ENCODE measurements around the gene TMEM161A. TPM values are rescaled to one million over a fixed set of nuclear protein-coding genes. Genes with fewer than 3 reads are reported as not detected.

Gene TMEM161A
- total and polyA plus RNA-seq, 8 donors, result 6.4 to 59.5 (median 14.5) TPM

DNA sequence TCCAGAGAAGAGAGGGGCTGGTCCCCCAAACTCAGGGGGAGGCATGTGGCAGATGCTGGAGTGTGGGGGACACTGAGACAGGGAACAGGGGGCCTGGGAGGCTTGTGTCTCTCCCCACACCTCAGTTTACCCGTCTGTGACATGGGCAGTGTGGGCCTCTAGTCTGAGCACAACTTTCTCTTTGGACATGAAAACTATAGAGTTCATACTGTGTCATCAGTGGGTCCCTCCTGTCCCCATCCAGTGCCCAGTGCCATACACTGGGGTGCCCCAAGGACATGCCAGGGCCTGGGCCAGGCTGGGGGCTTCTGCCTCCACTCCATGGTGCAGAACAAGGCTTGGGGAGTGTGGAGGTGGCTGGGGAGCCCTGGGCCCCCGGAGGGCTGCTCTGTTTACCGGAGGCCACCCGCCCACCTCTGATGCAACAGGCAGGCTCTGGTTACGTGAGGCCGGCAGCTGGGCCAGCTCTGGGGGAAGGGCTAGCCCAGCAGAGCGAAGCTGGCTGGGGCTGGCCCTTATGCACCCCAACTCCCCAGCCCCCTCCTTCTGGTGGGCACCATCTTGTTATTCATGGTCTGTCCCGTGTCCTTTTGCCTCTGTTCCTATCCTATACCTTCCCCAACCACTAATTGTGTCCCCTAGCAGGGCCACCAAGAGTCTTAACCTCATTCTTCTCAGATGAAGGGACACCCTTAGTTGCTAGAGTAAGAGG, 33.7 kb upstream of the TMEM161A start:
- intact Hi-C loops (cut with DNase I; ENCODE audit: low total_unique reads), result no loop called here
- H3K4me3 ChIP-seq, result no peak overlapping the region
- peaks cover 0 to 7% (median 0%) of the 10 kb centered on the region in 3 donors for H3K27me3 ChIP-seq
- no peak for DNase-seq
- H3K4me1 ChIP-seq, result peaks cover 8 to 21% (median 14%) of the 10 kb centered on the region in 4 donors
- no peak for TF ChIP-seq POLR2AphosphoS5 (IDR thresholded peaks at IDR 0.05)
- no peak for TF ChIP-seq POLR2A (IDR thresholded peaks at IDR 0.05)
- TF ChIP-seq, protein P1, sequence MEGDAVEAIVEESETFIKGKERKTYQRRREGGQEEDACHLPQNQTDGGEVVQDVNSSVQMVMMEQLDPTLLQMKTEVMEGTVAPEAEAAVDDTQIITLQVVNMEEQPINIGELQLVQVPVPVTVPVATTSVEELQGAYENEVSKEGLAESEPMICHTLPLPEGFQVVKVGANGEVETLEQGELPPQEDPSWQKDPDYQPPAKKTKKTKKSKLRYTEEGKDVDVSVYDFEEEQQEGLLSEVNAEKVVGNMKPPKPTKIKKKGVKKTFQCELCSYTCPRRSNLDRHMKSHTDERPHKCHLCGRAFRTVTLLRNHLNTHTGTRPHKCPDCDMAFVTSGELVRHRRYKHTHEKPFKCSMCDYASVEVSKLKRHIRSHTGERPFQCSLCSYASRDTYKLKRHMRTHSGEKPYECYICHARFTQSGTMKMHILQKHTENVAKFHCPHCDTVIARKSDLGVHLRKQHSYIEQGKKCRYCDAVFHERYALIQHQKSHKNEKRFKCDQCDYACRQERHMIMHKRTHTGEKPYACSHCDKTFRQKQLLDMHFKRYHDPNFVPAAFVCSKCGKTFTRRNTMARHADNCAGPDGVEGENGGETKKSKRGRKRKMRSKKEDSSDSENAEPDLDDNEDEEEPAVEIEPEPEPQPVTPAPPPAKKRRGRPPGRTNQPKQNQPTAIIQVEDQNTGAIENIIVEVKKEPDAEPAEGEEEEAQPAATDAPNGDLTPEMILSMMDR (IDR thresholded peaks at IDR 0.05), result no peak
- TF ChIP-seq EP300 (IDR thresholded peaks at IDR 0.05), result no peak
- H3K27ac ChIP-seq, result no peak overlapping the region
- H3K9me3 ChIP-seq, result no peaks in the 10 kb centered on the region
- 44 to 71% (median 58%) methylated on average over 5 to 8 of the region's 8 CpGs for WGBS, 5 donors
- H3K36me3 ChIP-seq, result peaks cover 0 to 15% (median 14%) of the 10 kb centered on the region in 4 donors

DNA sequence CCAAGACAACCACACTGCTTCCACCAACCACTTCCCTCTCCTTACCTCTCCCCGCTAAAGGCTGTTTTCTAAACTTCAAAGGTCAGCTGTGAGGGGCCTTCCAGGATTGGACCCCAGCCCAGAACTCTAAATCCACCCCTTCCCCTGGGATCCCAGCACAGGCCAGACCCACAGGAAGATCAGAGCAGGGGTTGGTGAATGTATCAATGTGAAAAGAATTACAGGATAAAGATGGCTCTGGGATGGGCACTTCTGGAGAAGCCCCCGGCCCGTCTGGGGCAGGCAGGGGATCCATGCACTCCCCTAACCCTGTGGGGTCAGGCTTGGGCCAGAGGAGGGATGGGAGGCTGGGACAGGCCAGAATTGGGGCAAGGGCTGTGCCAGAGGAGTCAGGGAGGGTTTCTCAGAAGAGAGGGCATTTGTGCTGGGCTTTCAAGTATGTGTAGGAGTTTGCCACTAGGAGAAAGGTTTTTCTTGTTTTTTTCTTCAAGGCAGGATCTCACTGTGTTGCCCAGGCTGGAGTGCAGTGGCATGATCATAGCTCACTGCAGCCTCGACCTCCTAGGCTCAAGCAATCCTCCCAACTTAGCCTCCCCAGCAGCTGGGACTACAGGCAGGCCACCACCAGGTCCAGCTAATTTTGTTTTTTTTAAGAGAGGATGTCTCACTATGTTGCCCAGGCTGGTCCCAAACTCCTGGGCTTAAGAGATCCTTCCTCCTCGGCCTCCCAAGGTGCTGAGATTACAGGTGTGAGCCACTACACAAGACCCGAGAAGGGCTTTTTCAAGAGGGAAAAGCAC, 32.8 kb upstream of the TMEM161A start:
- peaks cover 0 to 7% (median 0%) of the 10 kb centered on the region in 3 donors for H3K27me3 ChIP-seq
- 79 to 86% (median 80%) methylated on average over 6 of the region's 6 CpGs for whole genome bisulfite sequencing, 5 donors
- H3K4me3 ChIP-seq, result no peak overlapping the region
- no peak overlapping the region for H3K27ac ChIP-seq
- intact Hi-C loops (cut with DNase I; ENCODE audit: low total_unique reads), result no loop called here
- TF ChIP-seq POLR2AphosphoS5 (IDR thresholded peaks at IDR 0.05), result no peak
- TF ChIP-seq, protein P1 (IDR thresholded peaks at IDR 0.05), result no peak
- H3K9me3 ChIP-seq, result no peaks in the 10 kb centered on the region
- H3K36me3 ChIP-seq, result peaks cover 0 to 6% (median 5%) of the 10 kb centered on the region in 4 donors
- peak in 1 of 2 donors; percentile 33 for DNase-seq
- H3K4me1 ChIP-seq, result peaks cover 8 to 21% (median 14%) of the 10 kb centered on the region in 4 donors

DNA sequence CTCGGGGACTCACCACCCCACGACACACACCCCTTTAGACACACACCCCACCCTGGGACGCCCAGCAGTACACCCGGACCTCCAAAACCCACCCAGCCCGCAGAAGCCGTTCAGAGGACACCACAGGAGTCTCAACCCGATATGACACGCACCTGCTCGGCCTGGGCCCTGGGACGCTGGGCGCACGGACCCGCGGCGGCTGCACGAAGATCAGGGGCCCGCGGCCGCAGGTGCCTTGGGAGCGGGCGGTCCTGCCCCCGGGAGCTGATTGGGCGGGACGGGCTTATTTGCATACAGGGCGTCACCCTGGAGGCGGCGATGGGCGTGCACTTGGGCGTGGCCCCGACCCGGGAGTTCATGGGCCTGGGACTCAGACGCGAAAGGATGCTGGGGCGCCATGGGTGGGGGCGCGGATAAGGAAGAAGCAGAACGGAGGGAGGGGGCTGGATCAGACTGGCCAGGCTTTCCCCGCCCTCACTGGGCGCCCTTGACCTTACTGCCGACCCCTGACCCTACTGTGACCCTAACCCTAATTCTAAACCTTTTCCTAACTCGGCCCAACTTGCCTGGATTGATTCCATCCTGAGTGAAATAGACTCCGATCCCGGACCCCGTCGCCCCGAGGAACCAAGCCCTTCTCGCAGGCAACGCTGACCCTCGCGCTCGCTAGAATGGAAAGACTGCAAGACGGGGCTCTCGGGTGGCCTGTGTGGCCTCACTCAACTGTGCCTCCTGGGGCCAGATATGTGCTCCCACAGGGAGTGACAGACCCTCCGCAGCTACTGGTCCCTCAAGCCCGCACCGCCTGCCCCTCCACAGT, 32.0 kb upstream of the TMEM161A start, which contains the start of gene MEF2B:
Gene MEF2B, minus strand, starts transcription at position 211 of the 820 bp plus-strand sequence. CDS start 19,528 bp downstream, outside the sequence.
- H3K27me3 ChIP-seq, result peaks cover 0 to 7% (median 0%) of the 10 kb centered on the region in 3 donors
- peaks cover 0 to 1% (median 0%) of the 10 kb centered on the region in 4 donors for H3K36me3 ChIP-seq
- TF ChIP-seq, protein P1 (IDR thresholded peaks at IDR 0.05), result no peak
- no peak for TF ChIP-seq POLR2AphosphoS5 (IDR thresholded peaks at IDR 0.05)
- TF ChIP-seq POLR2A (IDR thresholded peaks at IDR 0.05), result no peak
- no peak for TF ChIP-seq EP300 (IDR thresholded peaks at IDR 0.05)
- 11 to 24% (median 15%) methylated on average over 24 to 56 of the region's 56 CpGs for WGBS, 5 donors
- peak; percentile 88 to 93 for DNase-seq
- peaks cover 8 to 21% (median 14%) of the 10 kb centered on the region in 4 donors for H3K4me1 ChIP-seq
- H3K27ac ChIP-seq, result no peak within 1 kb of the TSS
- intact Hi-C loops (cut with DNase I; ENCODE audit: low total_unique reads), result no loop called here
- H3K9me3 ChIP-seq, result no peaks in the 10 kb centered on the region
- peak within 1 kb of the TSS; percentile 28 to 46 (median 30) for H3K4me3 ChIP-seq
